DMS 273 treated with DMSO at 0.1 percent for 48 hours (cell line): ENCODE measurements around the gene BRME1.

Experiments
- DNase-seq: peaks from one replicate; lab custom pipeline; 2025; lab: John Stamatoyannopoulos, UW

BRME1 gene

GRCh38 chr19:13846557-13847406, 59.1 kb downstream of the BRME1 start:
- DNase-seq = peak; percentile 24

DNA sequence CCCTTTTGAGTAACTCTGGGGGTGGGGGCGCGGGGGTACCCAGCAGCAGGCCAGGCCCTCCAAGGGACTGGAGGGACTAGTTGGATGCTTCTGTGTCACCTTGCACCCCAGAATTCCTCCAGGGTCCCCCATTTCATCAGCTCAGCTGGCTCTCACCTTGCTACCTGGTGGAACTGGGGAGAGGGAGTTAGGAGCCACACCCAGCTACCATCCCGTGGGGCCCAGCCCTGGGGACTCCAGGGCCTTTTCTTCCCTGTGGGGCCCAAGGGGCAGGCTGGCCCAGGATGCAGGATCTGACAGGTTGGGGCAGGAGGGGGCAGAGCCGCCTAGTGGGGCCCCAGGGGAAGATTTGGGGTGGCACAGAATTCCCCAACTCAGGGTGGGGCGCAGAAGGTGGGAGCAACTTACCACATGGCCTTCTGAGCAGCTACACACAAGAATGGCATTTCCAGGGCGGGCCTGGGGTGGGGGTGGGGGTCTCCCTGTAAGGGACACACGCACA, 61.7 kb downstream of the BRME1 start:
- DNase-seq = no peak

- no peak for DNase-seq
Measured at GRCh38 chr19:13843104-13843921, 62.6 kb downstream of the BRME1 start.

GRCh38 chr19:13842291-13843103, 63.4 kb downstream of the BRME1 start:
- no peak for DNase-seq

- no peak for DNase-seq
Measured at GRCh38 chr19:13841962-13842290, 64.0 kb downstream of the BRME1 start.

DNA sequence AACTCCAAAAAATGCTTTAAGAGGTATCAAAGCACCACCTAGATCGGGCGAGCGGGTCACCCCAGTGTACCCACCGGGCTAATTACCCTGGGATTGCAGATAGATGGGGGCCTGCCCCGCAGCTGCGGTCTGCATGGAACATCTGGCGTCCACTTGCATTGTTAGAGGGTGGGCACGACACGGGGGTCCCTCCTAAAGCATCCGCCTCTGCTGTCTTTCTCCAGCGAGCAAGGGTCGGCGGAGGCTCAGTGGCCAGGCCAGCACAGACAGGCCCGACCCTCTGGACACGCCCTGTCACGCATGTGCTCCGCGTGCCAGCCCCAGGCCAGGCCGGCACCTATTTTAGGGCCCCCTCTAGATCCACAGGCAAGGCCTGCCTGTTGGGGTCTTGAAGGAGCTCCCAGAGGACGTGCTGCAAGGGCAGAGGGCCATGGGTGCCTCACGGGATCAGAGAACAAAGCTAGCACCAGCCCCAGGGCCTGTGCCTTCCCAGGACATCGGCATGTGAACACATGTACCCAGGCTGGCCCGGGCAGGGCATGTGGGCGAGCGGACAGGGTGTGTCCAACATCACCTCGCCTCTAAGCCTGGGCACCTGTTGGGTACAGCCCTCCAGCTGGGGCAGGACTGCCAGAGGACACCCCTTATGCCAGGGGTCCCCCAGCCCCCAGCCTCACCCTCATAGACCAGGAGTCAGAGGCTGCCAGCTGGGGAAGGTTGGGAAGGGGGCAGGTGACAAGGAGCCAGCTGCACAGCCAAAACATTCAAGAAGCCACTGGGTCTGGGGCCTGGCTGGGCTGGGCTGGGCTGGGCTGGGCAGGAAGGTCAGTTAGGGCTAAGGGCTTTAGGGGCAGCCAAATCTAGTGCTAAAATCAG, 64.6 kb downstream of the BRME1 start:
- no peak for DNase-seq

GRCh38 chr19:13840305-13841085, 65.4 kb downstream of the BRME1 start:
- no peak for DNase-seq

DNA sequence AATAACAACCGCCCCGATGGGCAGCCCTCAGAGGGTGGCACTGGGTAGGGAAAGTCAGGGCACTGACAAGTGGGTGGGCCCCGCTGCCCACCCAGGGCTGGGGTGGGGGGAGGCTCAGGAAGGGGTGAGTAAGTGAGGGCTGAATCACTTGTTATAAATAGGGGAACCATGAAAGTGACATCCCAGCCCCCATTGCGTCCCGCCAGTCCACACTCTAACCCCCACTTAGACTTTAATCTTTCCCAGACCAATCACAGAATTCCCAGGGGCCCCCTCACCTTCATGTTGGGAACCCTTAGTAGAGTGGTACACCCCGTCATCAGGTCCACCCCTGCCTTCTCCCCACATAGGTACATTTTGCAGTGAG, 66.0 kb downstream of the BRME1 start:
- DNase-seq = no peak

- no peak for DNase-seq
Measured at GRCh38 chr19:13839130-13839937, 66.6 kb downstream of the BRME1 start.

DNA sequence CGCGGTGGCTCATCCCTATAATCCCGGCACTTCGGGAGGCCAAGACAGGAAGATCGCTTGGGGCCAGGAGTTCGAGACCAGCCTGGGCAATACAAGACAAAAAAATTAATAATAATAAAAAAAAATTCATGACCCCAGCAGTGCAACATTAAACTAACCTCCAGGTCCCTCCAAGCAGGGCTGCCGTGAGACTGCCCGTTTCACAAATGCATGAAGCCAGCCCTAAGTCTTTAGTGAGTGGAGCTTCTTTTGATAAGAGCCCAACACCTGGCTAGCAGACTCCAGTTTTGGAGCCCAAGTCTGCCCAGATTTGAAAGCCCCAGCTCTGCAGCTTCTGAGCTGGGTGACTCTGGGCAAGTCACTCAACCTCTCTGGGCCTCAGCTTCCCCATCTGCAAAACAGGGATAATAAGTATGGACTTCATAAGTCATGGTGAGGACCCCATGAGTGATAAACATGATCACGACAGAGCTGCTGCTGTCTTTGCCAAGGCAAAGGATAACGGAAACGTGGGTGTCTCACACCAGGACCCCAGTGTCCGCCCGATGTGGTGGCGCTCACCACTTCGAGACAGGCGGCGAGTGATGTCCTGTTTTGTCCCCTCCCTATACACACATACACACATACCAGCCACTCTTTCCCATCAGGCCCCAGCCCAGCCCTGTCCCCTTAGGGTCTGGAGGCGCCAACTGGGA, 67.3 kb downstream of the BRME1 start:
- no peak for DNase-seq

- DNase-seq = no peak
Measured at GRCh38 chr19:13835791-13836723, 69.9 kb downstream of the BRME1 start.

- no peak for DNase-seq
Measured at GRCh38 chr19:13834244-13835069, 71.5 kb downstream of the BRME1 start.

GRCh38 chr19:13833330-13834243, 72.3 kb downstream of the BRME1 start:
- peak; percentile 82 for DNase-seq
